Suprapubic skin (tissue), 3 donors: Measurements from ENCODE around the gene TUBGCP6.

Experiments
- POLR2AphosphoS5 ChIP-seq, 3 donors: sonication (generic); formaldehyde crosslinking; IDR thresholded peaks; one replicate each; pipeline ENCODE4 v1.6.1; 2017; ENCODE audit warnings: antibody characterized with exemption in 3 of 3
- TF ChIP-seq, protein P1 (sequence below), 2 donors: fragments of 200-600 bp in 1 of 2; fragments of 450-650 bp in 1 of 2; sonication (generic) in 1 of 2; IDR thresholded peaks; one replicate each; pipeline ENCODE4 v1.5.1; 2016 to 2019; ENCODE audit warnings: antibody characterized with exemption in 2 of 2, mild to moderate bottlenecking in 1 of 2, moderate library complexity in 1 of 2

GRCh38 chr22:50182176-50183081, 62.4 kb downstream of the TUBGCP6 start:
- TF ChIP-seq, protein P1, sequence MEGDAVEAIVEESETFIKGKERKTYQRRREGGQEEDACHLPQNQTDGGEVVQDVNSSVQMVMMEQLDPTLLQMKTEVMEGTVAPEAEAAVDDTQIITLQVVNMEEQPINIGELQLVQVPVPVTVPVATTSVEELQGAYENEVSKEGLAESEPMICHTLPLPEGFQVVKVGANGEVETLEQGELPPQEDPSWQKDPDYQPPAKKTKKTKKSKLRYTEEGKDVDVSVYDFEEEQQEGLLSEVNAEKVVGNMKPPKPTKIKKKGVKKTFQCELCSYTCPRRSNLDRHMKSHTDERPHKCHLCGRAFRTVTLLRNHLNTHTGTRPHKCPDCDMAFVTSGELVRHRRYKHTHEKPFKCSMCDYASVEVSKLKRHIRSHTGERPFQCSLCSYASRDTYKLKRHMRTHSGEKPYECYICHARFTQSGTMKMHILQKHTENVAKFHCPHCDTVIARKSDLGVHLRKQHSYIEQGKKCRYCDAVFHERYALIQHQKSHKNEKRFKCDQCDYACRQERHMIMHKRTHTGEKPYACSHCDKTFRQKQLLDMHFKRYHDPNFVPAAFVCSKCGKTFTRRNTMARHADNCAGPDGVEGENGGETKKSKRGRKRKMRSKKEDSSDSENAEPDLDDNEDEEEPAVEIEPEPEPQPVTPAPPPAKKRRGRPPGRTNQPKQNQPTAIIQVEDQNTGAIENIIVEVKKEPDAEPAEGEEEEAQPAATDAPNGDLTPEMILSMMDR (IDR thresholded peaks at IDR 0.05), result no peak
- TF ChIP-seq POLR2AphosphoS5 (IDR thresholded peaks at IDR 0.05), result no peak
